GM21717 (cell line): ENCODE results near the gene EVI2A.
"Not testable (repeated sequence)": the region's sequence is repeated elsewhere in the genome, so short reads cannot be mapped to it uniquely, and the experiment has no call there.

Experiments used
- ATAC-seq: cut with Tn5 transposase; IDR thresholded peaks from one replicate; pipeline ENCODE4 v1.9.1; 2021; ENCODE audit warnings: mild to moderate bottlenecking, moderate library complexity; ENCODE audit not compliant: unreplicated experiment

Gene EVI2A, protein sequence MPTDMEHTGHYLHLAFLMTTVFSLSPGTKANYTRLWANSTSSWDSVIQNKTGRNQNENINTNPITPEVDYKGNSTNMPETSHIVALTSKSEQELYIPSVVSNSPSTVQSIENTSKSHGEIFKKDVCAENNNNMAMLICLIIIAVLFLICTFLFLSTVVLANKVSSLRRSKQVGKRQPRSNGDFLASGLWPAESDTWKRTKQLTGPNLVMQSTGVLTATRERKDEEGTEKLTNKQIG

DNA sequence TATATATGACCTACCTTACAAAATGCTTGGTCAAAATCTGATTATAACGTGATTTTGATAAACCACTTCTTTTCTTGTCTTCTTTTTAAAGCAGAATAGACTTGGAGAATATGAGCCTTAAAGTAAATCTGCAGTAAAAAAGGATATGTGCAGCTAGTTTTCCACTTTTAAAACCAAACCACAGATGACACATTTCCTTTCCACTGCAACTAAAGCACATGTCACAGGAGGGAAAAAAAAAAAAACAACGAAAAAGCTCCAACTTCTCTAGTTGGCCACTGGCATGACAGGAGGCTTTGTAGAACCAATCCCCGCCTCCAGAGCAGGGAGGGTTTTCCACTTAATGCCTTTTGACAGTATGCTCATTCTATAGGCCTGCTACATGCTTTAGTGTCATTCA, at the start of gene EVI2A:
EVI2A (minus strand) TSS at position 142 of the 400 bp plus-strand sequence. CDS start 2,609 bp downstream, outside the sequence.
- ATAC-seq = no peak

- ATAC-seq = no peak
Observed at GRCh38 chr17:31369266-31369665, 47.8 kb upstream of the EVI2A start.

- no peak for ATAC-seq
Observed at GRCh38 chr17:31366088-31366487, 44.7 kb upstream of the EVI2A start.

- ATAC-seq = no peak
Observed at GRCh38 chr17:31364012-31364411, 42.6 kb upstream of the EVI2A start.

DNA sequence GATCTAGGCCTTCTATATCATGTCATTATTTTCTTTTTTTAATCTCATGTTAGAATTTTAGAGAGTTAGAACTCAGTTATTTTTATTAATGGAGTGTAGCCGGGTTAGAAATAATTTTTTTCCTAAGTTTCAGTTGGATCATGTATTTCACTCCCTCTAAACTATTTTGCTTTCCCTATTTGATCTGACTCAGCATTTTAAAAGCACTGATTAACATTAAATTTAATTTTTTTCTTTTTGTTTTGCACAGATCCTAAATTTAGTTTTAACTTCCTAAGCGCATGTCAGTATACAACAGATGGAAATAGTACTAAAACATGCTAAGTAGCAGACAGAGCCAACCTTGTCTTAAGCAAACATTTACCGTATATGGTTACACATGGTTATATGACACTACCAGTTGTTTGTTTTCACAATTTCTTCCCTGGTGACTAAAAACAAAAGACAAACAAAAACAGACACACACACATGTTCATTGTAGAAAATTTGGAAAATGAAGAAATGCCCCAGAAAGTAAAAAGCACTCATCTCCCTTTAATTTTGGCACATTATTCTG, 36.5 kb upstream of the EVI2A start:
- ATAC-seq = no peak

GRCh38 chr17:31357091-31357490, 35.7 kb upstream of the EVI2A start:
- ATAC-seq = no peak

DNA sequence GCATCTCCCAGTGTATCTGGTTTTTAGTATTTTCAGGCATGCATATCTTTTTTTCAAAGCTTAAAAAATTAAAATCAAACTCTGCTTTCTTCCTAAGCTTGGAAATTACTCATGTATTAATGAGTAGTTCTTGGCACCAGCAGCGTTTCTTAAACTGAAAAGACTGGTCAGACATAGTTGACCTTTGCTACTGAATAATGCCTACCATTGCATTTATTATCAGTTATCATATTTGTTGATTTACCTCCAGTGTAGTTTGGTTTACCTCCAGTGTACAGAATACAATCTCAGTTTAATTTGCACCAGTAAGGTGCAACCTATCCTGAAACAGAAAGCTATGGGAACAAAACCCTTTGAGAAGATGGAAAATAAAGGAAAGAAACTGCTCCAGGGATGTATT, 34.5 kb upstream of the EVI2A start:
- ATAC-seq = no peak

DNA sequence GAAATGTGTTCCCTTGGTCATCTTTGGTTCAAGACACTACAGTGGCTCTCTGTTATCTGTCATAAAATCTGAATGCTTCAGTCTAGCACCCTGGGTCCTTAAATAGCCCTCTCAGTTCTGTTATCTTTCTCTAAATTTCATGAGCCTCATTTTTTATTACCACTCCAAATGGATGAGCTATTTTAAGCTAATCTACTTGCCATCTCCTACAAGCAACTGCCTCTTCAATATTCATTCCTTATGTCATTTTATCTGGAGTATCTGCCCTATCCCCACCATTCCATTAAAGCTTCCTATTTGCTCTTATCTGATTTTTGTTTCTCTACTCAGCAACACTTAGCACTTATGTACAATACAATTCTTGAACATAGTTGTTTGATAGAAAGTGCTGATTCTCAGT, 28.0 kb upstream of the EVI2A start:
- no peak for ATAC-seq

DNA sequence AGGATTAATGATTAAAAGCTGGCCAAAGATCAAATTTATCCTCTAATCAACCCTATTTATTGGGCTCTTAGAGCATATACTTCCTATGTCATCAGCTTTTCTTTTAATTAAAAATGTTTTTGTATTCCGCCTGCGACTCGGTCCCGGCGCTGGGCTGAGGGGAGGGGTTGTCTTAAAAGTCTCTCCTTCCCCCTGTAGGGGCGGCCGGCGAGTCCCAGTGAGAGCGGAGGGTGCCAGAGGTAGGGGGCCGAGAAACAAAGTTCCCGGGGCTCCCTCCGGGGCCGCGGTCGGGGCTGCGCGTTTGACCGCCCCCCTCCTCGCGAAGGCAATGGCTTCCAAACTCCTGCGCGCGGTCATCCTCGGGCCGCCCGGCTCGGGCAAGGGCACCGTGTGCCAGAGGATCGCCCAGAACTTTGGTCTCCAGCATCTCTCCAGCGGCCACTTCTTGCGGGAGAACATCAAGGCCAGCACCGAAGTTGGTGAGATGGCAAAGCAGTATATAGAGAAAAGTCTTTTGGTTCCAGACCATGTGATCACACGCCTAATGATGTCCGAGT, 23.8 kb upstream of the EVI2A start:
- ATAC-seq = not testable (repeated sequence)

- no peak for ATAC-seq
Observed at GRCh38 chr17:31339906-31340661, 18.7 kb upstream of the EVI2A start.

DNA sequence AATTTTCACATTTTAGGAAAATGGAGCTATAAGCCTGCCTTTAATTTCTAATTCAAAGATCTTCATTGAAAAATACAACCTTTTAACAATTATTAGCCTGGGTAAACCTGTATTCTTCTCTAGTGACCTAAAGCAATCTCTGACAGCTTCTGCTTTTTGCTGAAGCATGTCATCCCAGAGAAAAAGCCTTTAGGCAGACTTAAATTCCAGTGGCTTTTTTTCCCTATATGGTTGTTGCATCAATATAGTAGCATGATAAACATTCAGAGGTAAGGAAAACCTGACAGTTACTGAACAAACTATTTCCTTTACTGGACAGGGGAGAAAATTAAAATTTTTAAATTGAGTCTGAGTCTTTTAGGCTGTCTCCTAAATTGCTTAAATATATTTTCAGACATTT, 7.8 kb upstream of the EVI2A start:
- ATAC-seq = no peak

DNA sequence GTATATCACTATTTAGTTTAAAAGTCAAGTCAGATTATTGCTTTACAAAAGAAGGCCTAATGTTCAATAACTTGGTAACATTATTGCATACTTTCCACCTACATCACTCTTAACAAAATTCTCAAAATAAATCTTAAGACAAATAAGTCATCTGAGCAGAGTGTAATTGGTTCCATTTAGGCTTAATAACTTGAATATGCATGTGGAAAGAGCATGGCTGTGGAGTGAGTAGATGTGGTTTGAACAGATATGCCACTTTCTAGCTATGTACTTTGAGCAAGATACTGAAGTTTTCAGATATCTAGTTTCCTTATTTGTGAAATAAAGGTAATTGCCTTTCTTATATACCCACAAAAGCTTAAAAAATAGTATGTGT, 6.7 kb upstream of the EVI2A start:
- no peak for ATAC-seq

GRCh38 chr17:31327534-31328159, 6.2 kb upstream of the EVI2A start:
- ATAC-seq = no peak

DNA sequence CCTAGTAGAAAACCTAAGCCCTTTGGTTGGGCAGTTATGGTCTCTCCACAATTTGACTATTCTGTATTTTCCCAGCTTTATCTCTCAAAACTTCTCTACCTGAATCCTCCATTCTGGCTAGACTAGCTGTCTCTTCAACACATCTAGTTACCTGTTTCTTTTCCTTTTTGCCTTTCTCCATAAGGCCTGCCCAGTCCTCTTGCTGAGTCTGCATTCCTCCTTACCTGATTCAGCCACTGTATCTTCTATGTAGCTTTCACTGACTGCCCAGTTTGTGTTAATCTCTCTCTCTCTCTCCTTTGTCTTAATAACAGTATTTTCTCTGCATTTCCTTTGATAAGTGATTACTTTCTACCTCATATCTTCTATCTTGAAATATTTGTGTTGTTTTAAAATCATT, 2.1 kb upstream of the EVI2A start:
- no peak for ATAC-seq

DNA sequence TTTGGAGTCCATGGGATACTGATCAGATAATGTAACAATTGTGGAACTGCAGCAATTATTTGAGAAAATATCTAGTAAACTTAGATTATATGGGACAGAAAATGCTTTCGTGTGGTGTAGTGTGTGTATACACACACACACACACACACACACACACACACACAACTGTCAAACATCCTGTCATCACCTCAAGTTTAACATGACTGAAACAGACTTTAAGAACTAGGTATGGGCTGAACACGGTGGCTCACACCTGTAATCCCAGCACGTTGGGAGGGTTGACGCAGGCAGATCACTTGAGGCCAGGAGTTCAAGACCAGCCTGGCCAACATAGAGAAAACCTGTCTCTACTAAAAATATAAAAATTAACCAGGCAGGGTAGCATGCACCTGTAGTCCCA, 544 bp upstream of the EVI2A start:
- ATAC-seq = no peak

DNA sequence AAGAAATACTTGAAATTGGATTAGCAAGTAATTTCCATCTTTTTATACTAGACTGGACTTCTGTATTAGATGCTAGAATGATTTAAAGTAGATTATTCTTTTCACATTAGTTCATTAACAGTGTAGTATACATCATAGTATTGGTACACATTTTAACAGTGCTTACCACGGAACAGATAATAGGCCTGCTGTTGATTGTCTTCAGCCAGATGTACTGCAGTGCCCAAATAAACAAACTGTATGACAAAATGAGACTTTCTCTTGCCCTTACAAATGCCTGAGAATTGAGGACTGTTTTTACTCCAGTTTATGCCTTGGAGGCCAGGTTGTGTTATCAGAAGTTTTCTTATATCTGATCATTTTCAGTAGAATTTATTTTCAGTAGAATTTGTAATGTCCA, 631 bp downstream of the EVI2A start:
- ATAC-seq = no peak

DNA sequence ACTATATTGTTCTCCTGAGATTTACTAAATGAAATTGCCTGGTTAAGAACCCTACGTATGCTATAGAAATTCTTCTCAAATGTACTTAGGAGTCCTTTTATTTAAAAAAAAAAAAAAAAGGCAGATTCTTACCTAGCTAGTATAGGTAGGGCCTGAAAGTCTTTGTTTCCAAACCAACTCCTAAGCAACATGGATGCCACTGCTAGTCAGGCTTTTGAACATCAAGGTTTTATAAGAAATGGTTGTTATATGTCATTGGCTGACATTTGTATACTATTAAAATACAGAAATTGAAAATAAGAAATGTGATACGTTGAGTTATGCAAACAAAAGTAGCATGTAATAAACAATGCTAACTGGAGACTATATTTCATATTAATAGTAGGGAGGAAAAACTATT, 1.2 kb downstream of the EVI2A start:
- no peak for ATAC-seq

DNA sequence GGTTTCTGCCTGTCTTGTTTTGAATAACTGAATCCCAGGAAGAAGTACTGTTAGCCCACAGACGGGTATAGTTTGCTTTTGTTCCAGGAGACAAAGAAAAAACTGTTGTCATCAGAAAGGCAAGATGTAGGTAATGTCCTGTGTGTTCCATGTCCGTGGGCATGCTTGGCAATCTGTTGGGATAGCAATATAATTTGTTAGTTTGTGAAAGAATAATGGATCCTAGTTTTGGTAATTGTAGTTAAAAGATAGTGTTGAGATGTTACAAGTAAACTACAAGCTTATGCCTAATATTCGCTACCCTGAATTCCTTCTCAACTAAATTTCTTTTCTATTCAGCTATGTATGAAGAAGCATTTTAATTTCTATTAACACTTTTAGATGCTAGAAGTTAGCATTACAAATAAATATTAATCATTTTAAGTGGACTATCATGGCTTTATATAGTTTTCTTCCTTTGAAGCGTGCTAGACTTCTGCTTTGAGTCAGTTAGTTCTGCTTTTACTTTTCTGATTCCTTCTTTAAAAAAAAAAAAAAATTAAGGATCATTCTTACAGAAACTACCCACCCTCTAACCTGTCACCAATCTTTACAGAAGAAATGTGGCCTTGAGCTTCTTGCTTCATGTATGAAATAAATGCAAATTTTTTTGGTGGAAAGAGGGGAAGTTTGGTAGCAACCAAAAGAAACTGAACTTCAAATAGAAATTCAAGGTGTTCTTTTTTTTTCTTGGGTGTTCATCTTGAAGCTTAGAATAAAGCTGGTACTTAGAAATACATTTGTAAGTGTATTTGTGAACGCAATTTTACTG, 2.4 kb downstream of the EVI2A start:
- ATAC-seq = no peak

DNA sequence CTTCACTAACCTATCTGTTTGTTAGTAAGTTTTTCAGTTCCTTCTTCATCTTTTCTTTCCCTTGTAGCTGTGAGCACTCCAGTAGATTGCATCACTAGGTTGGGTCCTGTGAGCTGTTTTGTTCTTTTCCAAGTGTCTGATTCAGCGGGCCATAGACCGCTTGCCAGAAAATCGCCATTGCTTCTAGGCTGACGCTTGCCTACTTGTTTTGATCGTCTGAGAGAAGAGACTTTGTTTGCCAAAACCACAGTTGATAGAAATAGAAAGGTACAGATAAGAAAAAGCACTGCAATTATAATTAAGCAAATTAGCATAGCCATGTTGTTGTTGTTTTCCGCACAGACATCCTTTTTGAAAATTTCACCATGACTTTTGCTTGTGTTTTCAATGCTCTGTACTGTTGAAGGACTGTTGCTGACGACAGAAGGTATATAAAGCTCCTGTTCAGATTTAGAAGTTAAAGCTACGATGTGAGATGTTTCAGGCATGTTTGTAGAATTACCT, 3.1 kb downstream of the EVI2A start:
- ATAC-seq = no peak

- ATAC-seq = no peak
Observed at GRCh38 chr17:31314782-31315100, 6.7 kb downstream of the EVI2A start.
